OCI-M1 (cell line): ENCODE results near the gene EPS8L3.
"Not testable (repeated sequence)": the region's sequence is repeated elsewhere in the genome, so short reads cannot be mapped to it uniquely, and the experiment has no call there.

ENCODE experiments used
- DNase-seq: peaks from one replicate; lab custom pipeline; 2025; lab: John Stamatoyannopoulos, UW

The EPS8L3 gene, protein sequence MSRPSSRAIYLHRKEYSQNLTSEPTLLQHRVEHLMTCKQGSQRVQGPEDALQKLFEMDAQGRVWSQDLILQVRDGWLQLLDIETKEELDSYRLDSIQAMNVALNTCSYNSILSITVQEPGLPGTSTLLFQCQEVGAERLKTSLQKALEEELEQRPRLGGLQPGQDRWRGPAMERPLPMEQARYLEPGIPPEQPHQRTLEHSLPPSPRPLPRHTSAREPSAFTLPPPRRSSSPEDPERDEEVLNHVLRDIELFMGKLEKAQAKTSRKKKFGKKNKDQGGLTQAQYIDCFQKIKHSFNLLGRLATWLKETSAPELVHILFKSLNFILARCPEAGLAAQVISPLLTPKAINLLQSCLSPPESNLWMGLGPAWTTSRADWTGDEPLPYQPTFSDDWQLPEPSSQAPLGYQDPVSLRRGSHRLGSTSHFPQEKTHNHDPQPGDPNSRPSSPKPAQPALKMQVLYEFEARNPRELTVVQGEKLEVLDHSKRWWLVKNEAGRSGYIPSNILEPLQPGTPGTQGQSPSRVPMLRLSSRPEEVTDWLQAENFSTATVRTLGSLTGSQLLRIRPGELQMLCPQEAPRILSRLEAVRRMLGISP

GRCh38 chr1:109763646-109764415, at the start of gene EPS8L3:
Gene EPS8L3 (minus strand): TSS chr1:109763923. CDS start chr1:109761749, 2,174 bp downstream.
- no peak for DNase-seq

GRCh38 chr1:109812691-109813393, 49.1 kb upstream of the EPS8L3 start:
- no peak for DNase-seq

DNA sequence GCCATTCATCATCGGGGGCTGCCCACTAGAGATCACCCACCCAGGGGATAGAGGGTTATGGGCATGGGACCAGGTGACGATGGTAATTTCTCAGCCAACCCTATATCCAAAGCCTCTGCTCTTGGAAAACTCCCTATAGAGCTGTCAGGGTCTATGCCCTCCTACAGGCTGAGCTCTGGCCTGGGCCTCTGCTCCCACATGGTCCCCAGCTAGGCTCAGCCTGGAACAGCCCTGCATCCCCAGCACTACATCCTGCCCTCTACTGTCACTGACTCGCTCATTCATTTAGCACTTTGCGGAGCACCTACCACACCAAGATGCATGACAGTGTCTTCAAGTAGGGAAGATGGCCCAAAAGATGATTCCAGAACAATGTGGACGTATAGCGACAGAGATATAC, 45.0 kb upstream of the EPS8L3 start:
- no peak for DNase-seq

GRCh38 chr1:109807822-109808680, 44.3 kb upstream of the EPS8L3 start:
- DNase-seq, result no peak

DNA sequence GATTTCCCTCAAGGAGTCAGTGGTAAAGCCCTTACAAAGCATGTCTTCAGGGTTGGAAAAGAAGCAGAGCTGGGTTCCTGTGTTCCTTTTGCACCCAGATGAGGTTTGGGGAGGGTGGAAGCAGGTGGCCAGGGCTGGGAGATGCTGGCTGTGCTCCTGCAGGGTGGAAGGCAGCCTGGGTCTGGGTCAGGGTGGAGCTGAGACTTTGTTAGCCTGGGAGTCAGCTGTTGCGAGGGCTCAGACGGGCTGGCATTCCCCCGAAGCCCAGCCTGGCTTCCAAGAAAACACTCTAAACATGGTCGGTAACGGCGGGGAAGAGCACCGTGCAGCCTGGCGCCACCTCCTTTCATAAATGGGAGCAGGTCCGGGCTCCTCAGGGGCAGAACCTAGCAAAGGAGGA, 43.7 kb upstream of the EPS8L3 start:
- DNase-seq, result no peak

DNA sequence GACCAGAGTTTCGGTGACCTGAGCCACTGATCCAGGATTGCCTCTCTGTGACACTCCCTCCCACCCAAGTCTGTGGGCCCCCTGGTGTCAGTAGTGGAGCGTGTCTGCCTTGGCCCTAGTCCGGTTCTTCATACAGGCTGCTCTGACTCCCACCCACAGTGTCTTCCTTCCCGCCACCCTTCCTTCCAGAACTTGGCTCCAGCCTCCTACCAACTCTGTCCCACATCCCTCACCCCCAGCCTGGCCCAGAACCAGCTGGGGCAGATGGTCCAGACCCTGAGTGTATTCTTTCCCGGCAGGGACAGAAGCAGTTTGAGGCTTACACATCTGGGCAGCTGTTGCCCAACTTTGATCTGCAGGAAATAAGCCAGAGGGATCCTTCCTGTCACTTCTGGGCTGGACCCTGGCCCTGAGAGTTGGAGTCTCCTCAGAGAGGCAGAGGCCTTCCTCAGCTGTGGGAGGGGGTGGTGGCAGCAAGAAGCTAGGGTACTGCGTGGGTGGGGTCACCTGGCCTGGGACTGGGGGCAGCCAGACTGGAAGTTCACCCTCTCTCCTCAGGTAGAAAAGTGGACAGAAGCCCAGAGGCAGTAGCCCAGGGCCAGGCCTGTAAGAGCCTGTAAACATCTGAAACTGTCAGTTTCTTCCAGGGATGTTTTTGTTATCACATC, 43.1 kb upstream of the EPS8L3 start:
- DNase-seq, result no peak

DNA sequence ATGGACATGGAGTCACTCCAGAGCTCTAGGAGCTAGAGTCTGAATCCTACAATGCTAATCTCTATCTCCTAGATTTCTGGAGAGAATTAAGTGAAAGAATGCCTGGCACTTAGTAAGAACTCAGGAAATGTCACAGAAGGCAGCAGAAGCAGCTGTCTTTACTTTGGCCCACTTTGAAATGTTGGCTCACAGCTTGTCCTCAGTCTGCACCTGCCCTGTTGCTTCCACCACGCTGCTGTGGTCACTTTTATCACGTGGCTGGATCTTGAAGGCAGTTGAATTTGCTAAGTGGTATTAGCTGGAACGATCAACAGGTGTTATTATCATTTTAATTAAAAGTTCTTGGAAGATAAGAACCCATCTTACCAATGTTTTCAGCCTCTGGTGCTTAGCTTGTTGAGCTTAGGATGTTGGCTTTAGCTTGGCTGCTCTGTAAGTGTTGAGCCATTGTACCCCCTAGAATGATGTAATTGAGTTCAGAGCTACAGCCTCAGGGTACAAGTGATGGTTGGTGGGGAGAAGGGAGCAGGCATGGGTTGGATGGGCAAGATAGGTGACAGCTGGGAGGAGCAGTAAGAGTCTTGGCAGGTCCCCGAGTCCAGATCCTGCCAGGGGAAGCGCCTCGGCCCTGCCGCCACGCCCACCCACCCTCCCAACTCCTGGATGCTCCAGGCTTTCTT, 41.9 kb upstream of the EPS8L3 start:
- DNase-seq, result no peak

DNA sequence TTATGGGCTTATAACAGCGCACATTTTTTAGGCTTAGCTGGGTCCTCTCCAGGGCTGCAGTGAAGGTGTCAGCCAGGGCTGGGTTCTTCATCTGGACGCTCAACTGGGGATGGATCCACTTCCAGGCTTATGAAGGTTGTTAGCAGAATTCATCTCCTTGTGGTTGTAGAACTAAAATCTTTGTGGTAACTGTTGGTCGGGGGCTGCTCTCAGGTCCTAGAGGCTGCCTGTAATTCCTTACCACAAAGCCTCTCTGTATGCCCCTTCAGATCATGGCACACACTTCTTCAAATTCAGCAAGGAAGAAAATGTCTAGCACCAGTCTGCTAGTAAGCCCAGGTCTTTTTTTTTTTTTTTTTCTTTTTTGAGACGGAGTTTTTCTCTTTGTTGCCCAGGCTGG, 40.9 kb upstream of the EPS8L3 start:
- DNase-seq, result no peak

GRCh38 chr1:109803901-109804331, 40.2 kb upstream of the EPS8L3 start:
- DNase-seq, result no peak

GRCh38 chr1:109802901-109803561, 39.3 kb upstream of the EPS8L3 start:
- no peak for DNase-seq

- no peak for DNase-seq
These were observed 38.6 kb upstream of the EPS8L3 start for GRCh38 chr1:109802136-109802900.

DNA sequence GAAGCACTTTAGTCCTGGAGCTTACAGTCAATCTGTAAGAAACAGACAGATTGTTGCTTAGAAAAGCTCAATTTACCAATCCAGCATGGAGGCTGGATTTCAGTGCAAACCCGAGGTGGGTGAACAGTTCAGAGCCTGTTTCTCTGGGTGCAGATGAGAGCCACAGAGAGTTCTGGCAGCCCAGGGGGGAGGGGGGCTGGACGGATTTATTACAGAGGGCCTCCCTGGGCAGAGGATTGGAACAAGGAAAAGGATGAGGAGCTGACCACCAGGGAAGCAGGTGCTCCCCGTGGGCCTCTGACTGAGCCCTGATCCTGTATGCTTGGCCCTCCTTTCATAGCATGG, 38.0 kb upstream of the EPS8L3 start:
- no peak for DNase-seq

GRCh38 chr1:109800291-109800690, 36.6 kb upstream of the EPS8L3 start:
- no peak for DNase-seq

- DNase-seq, result no peak
These were observed 35.7 kb upstream of the EPS8L3 start for GRCh38 chr1:109799445-109799844.

- DNase-seq, result not testable (repeated sequence)
These were observed 33.5 kb upstream of the EPS8L3 start for GRCh38 chr1:109797303-109797595.

GRCh38 chr1:109796484-109797302, 33.0 kb upstream of the EPS8L3 start:
- DNase-seq, result peak; percentile 69

GRCh38 chr1:109794319-109795132, 30.8 kb upstream of the EPS8L3 start:
- DNase-seq, result peak; percentile 81
